Non-pigmented ciliary epithelial cell (primary cell): ENCODE results near the gene CEACAM21.
"Not testable (repeated sequence)": the region's sequence is repeated elsewhere in the genome, so short reads cannot be mapped to it uniquely, and the experiment has no call there.

Source experiments
- DNase-seq: peaks from one replicate; pipeline ENCODE4 v3.0.0-alpha.2; 2010; ENCODE audit warnings: low read depth

Gene CEACAM21

DNA sequence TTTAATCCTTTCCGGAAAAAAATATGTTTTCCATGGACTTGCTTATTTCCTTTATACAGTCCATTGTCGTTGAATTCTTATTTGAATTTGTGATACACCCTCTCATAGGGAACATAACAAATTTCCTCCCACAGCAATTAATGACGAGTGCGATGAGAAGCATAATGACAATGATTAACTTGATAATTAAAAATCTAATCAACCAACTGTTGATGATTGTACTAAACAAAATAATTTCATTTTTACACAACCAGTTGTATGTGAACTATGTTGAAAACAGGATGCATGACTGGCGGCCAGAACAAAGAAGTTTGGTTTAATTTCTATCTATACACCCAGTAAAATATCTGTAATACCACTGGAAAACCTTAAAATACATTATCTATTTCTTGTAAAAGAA, 26.1 kb upstream of the CEACAM21 start:
- DNase-seq: no peak

DNA sequence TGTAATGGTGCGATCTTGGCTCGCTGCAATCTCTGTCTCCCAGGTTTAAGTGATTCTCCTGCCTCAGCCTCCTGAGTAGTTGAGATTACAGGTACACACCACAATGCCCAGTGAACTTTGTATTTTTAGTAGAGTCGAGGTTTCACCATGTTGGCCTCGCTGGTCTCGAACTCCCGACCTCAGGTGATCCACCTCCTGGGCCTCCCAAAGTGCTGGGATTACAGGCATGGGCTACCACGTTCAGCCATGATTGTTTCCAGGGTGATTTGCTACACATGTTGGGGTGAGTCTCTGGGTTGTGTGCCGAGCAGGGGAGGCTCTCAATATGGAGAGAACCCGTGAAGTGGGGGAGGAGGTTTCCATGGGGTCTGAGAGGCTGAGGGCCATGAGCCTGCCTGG, 24.8 kb upstream of the CEACAM21 start:
- DNase-seq: no peak

DNA sequence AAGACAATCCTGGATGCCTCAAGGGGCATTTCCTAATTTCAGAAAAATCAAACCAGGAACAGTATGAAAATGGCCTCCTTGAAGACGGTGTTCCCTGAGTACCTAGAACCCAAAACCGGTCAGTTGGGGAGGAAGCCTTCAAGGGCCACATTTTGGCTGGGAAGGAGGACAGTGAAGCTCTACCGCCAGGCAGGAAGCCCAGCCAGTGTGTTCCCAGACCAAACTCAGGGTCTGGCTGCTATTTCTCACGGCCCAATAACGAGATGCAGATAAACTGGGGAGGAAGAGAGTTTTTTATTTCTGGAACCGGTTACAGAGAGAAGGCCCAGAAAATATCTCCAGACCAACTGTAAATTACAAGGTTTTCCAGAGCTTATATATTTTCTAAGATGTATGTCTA, 24.3 kb upstream of the CEACAM21 start:
- DNase-seq: no peak

GRCh38 chr19:41552558-41552957, 23.4 kb upstream of the CEACAM21 start:
- DNase-seq: no peak

GRCh38 chr19:41553804-41554203, 22.2 kb upstream of the CEACAM21 start:
- DNase-seq: no peak

DNA sequence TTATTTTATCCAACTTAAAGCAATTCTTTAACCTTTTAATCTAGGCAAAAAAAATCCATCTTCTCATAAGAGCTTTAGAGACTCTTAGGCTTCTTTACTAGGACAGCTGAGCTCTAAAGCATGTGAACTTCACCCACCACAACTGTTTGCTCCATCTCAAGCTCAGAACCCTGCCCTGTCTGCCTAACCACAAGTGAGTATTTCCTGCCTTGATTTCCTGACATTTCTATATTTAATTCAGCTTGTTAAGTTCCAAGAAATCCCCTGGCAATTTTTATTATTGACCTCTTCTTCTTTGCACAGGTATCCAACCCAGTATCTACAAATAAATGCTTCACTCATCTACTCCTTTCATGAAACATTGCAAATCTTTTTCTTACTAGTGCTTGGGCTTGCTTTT, 21.1 kb upstream of the CEACAM21 start:
- no peak for DNase-seq

- DNase-seq: no peak
These were observed 20.2 kb upstream of the CEACAM21 start for GRCh38 chr19:41555748-41556147.

DNA sequence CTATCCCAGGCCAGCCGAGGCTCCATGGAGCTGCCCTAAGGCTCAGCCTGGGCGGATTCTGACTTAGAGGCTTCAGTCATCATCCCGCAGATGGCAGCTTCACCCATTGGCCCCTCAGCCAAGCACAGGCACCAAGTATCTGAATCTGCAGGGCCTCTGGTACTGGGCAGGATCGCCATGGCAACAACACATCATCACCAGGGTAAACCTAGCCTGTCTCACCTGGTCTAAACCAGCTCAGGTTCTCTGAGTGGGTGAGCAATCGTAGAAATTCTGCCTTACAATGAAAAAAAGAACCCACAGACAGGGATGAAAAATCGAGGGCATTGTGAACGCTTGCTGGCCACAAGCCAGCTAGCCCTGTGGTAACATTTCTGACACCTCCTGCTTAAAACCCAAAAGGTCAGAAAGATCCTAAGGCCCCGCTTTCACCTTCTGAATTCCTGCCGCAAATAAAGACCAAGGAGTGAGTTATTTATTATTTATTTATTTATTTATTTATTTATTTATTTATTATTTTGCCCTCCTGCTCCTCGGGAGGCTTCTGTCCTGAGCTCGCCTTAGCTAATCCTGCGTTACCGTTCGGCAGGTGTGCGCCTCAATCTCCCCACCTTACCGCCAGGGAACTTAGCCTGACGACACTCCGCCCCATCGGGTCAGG, 12.0 kb upstream of the CEACAM21 start:
- no peak for DNase-seq

GRCh38 chr19:41564515-41565378, 11.2 kb upstream of the CEACAM21 start:
- no peak for DNase-seq

- no peak for DNase-seq
These were observed 10.6 kb upstream of the CEACAM21 start for GRCh38 chr19:41565379-41565720.

GRCh38 chr19:41566001-41566400, 10.0 kb upstream of the CEACAM21 start:
- DNase-seq: no peak

GRCh38 chr19:41569481-41570150, 6.3 kb upstream of the CEACAM21 start:
- no peak for DNase-seq

DNA sequence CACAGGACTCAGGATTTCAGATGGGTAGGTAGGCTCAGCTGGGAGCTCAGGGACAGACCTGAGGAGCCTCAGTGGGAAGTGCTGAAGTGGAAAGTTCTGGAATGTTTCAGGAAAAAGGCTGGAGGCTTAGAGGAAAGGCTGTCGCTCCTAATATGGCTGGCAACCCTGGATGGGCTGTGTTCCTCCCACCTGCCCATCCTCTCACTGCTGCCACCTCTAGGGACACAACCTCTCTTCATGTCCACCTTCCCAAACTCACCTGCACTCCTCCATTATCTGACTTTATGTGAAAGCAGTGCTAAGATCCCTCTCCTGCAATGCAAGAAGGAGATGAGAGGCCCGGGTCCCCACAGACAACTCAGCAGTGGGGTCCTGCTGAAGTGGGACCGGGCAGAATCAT, 5.8 kb upstream of the CEACAM21 start:
- DNase-seq: no peak

GRCh38 chr19:41570639-41571112, 5.3 kb upstream of the CEACAM21 start:
- peak; percentile 17 for DNase-seq

DNA sequence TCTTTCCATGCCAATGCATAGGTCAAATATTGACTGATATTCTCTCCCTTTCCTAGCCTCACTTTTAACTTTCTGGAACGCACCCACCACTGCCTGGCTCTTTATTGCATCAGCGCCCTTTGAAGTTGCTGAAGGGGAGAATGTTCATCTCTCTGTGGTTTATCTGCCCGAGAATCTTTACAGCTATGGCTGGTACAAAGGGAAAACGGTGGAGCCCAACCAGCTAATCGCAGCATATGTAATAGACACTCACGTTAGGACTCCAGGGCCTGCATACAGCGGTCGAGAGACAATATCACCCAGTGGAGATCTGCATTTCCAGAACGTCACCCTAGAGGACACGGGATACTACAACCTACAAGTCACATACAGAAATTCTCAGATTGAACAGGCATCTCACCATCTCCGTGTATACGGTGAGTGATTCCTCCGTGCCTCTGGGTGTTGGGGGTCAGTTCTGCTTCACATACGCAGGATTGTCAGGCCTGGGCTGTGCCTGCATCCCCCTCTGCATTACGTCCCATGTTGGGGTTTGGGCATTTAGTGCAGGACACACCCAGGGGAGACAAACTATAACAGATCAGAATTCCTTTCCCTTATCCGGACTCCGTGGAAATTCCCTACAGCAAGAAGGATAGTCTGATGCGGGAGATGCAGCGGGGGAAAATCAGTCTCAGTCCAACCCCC, 1.3 kb downstream of the CEACAM21 start:
- no peak for DNase-seq

- no peak for DNase-seq
These were observed 1.9 kb downstream of the CEACAM21 start for GRCh38 chr19:41577833-41578232.

- no peak for DNase-seq
These were observed 2.9 kb downstream of the CEACAM21 start for GRCh38 chr19:41578886-41579285.

- not testable (repeated sequence) for DNase-seq
These were observed 5.1 kb downstream of the CEACAM21 start for GRCh38 chr19:41581068-41581467.

GRCh38 chr19:41582577-41583182, 6.7 kb downstream of the CEACAM21 start:
- not testable (repeated sequence) for DNase-seq

DNA sequence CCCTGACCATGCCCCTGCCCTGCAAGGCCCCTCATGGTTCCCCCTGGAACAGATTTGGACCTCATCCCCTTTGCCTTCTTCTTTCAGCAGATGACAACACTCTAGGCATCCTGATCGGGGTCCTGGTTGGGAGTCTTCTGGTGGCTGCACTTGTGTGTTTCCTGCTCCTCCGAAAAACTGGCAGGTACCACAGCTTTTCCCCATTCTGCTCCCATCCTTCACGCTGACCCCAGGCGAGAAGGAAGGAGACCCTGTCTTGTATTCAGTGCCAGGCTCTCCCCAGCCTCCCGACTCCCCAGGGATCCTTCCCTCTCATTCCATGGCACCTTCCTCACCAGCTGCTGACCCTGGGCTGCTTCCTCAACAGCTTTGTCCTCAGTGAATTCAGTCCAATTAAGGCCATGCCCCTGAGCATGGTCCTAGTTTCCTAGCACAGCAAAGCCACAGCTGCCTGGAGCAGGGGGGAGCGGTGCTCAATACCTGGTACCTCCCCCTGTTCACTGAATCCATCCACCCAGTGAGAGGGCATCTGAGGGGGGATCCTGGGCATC, 8.4 kb downstream of the CEACAM21 start:
- no peak for DNase-seq

DNA sequence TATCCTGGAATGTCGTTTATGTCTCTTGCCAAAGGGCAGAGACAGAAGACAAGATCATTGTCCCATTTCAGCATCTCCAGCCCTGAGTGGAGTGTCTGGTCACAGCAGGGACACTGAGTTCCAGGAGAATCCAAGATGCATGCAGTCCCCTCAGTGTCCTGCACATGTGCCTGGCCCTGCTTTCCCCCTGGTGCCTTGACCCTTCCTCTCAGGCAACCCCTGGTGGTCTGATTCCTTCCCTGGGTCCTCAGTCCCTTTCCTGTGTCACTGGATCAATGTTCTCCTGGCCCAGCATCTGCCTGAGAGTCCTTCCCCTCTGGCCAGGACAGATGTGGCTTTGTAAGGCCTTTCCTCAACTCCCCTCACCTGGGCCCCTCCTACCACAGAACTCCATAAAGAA, 9.0 kb downstream of the CEACAM21 start:
- no peak for DNase-seq

DNA sequence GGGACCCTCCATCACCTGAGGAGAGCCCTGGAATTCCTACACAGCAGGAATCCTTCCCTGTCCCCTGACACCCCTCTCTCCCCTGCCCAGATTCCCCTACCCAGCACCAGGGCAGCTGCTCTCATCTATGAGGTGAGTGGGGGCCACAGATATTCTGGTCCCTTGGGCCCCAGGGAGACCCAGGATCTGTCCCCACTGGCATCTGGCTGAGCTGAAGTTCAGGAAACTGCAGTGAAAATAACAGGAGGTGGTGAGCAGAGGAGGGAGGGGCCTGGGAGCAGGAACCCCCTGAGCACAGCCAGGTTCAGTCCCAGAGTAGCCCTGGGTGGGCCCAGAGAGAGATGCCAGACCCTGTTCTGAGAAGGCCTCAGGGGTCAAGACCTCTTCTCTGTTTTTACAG, 10.1 kb downstream of the CEACAM21 start:
- no peak for DNase-seq
